ENCODE results near the gene IL23A. TPM values are rescaled to one million over a fixed set of nuclear protein-coding genes. Genes with fewer than 3 reads are reported as not detected.

The IL23A gene
- total RNA-seq, 1 donor = 23.5 TPM

DNA sequence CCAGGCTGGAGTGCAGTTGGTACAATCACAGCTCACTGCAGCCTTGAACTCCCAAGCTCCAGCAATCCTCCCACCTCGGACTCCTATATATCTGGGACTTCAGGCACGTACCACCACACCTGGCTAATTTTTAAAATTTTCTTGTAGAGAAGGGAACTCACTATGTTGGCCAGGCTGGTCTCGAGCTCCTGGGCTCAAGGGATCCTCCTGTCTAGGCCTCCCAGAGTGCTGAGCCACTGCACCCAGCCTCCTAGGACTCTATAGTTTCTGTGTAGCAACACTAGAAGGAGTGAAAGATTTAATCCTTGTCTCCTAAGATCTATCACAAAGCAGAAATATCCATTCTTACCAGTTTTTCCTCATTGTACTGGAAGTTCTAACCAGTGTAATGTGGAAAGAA, 28.3 kb downstream of the IL23A start:
- H3K9me3 ChIP-seq (ENCODE audit: low read depth, low read length) = no peaks in the 10 kb centered on the region
- H3K4me3 ChIP-seq (ENCODE audit: low read length) = no peak overlapping the region
- H3K27me3 ChIP-seq (ENCODE audit: insufficient read depth, low read length) = no peaks in the 10 kb centered on the region
- no peaks in the 10 kb centered on the region for H3K4me1 ChIP-seq (ENCODE audit: insufficient read depth, low read length)

DNA sequence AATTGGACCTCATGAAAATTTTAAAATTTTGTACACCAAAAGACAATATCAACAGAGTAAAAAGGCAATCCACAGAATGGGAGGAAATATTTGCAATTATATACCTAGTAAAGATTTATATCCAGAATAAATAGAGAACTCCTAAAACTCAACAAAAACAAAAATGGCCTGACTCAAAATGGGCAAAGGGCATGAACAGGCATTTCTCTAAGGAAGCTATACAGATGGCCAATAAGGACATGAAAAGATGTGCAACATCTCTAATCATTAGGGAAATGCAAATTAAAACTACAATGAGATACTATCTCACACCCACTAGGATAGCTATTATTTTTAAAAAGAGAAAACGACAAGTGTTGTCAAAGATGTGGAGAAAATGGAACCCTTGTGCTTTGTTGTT, 34.8 kb downstream of the IL23A start:
- Histone ChIP-seq H3K27me3 (ENCODE audit: insufficient read depth, low read length) (no peaks in the 10 kb centered on the region), H3K4me1 (ENCODE audit: insufficient read depth, low read length) (peaks cover 35% of the 10 kb centered on the region), H3K9me3 (ENCODE audit: low read depth, low read length) (no peaks in the 10 kb centered on the region), H3K4me3 (ENCODE audit: low read length) (no peak overlapping the region)

DNA sequence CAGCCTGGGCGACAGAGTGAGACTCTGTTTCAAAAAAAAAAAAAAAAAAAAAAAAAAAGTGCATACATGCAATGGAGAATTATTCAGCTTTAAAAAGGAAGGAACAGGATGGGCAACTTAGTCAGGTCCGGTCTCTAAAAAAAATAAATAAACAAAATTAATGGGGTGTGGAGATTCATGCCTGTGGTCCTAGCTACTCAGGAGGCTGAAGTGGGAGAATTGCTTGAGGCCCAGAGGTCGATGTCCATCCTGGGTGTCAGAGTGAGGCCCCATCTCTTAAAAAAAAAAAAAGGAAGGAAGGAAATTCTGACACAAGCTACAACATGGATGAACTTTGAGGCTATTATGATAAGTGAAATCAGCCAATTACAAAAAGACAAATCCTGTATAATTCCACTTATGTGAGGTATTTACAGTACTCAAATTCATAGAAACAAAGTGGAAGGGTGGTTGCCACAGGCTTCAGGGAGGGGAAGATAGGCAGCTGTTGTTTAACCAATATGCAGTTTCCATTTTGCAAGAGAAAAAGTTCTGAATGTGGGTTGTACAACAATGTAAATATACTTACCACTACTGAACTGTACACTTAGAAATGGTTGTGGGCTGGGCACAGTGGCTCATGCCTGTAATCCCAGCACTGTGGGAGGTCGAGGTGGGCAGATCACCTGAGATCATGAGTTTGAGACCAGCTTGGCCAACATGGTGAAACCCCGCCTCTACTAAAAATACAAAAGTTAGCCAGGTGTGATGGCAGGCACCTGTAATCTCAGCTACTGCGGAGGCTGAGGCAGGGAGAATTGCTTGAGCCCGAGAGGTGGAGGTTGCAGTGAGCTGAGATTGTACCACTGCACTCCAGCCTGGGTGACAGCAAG, 36.3 kb downstream of the IL23A start:
- H3K4me1 ChIP-seq (ENCODE audit: insufficient read depth, low read length) = peaks cover 35% of the 10 kb centered on the region
- no peak overlapping the region for H3K4me3 ChIP-seq (ENCODE audit: low read length)
- H3K27me3 ChIP-seq (ENCODE audit: insufficient read depth, low read length) = no peaks in the 10 kb centered on the region
- H3K9me3 ChIP-seq (ENCODE audit: low read depth, low read length) = no peaks in the 10 kb centered on the region

DNA sequence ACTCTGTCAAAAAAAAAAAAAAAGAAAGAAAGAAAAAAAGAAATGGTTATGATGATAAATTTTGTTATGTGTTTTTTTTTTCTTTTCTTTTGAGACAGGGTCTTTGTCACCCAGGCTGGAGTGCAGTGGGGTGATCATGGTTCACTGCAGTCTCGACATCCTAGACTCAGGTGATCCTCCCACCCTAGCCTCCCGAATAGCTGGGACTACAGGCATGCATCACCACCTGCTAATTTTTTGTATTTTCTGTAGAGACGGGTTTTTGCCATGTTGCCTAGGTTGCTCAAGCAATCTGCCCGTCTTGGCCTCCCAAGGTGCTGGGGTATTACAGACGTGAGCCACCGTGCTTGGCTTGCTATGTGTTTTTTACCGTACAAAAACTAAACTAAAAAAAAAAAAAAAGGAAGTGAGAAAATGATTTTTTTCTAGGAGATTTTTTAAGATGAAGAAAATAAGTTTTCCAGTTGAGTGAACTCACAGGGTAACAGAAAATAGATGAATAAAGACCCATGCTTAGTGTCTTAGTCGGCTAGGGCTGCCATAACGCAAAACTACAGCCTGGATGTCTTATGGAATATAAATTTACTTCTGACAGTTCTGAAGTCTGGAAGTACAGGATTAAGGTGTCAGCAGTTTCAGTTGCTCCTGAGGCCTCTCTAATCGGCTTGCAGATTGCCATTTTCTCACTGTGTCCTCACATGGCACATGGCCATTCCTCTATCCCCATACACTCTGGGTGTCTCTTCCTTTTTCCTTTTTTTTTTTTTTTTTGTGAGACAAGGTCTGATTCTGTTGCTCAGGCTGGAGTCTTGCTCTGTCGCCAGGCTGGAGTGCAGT, 37.1 kb downstream of the IL23A start:
- Histone ChIP-seq H3K27me3 (ENCODE audit: insufficient read depth, low read length) (no peaks in the 10 kb centered on the region), H3K4me1 (ENCODE audit: insufficient read depth, low read length) (peaks cover 35% of the 10 kb centered on the region), H3K4me3 (ENCODE audit: low read length) (no peak overlapping the region), H3K9me3 (ENCODE audit: low read depth, low read length) (no peaks in the 10 kb centered on the region)

DNA sequence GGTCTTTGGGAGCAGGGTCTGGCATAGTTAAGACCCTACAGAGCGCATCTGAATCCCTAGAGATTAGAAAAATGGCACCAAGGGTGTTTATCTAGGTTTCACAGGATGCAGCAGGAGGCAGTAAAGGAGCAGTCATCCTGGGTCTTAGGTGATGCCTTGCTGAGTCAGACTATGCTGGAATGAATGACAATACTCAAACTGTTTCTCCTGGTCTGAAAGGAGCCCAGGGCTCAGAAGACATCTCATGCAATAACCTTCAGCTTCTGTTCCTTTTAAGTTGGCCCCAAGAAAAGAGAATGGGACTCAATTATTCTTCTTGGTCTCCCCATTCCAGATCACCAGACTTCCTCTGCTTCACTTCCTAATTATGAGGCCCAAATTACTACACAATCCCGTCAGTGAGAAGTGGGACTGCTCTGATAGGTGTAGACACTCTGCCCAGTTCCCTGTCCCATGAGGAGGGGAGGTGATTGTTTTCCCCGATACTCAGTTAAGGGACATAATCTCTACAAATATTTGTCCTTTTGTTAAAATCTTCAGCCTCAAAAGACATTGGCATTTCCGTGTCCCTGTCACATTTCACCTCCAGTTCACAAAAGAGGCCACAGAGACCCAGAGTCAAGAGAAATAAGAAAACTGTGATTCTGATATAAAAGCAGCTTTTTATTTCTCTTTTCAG, 38.8 kb downstream of the IL23A start:
- Histone ChIP-seq H3K4me3 (ENCODE audit: low read length) (no peak overlapping the region), H3K9me3 (ENCODE audit: low read depth, low read length) (no peaks in the 10 kb centered on the region), H3K4me1 (ENCODE audit: insufficient read depth, low read length) (peaks cover 35% of the 10 kb centered on the region), H3K27me3 (ENCODE audit: insufficient read depth, low read length) (no peaks in the 10 kb centered on the region)

DNA sequence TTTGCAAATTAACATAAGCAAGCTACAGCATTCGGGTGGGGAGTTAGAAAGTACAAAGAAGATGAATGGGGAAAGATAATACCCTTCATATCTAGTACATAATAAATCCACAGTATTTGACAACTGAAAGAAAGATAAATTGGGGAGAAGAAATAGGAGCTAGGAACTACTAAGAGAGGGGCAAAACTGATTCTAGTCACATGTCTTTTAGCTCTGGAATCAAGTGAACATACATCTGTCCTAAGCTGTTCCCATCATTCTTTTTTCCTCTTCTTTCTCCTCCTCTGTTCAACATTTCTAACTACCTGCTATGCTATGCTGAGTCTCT, 39.3 kb downstream of the IL23A start:
- H3K4me3 ChIP-seq (ENCODE audit: low read length) = no peak overlapping the region
- no peaks in the 10 kb centered on the region for H3K27me3 ChIP-seq (ENCODE audit: insufficient read depth, low read length)
- no peaks in the 10 kb centered on the region for H3K9me3 ChIP-seq (ENCODE audit: low read depth, low read length)
- H3K4me1 ChIP-seq (ENCODE audit: insufficient read depth, low read length) = peaks cover 35% of the 10 kb centered on the region

DNA sequence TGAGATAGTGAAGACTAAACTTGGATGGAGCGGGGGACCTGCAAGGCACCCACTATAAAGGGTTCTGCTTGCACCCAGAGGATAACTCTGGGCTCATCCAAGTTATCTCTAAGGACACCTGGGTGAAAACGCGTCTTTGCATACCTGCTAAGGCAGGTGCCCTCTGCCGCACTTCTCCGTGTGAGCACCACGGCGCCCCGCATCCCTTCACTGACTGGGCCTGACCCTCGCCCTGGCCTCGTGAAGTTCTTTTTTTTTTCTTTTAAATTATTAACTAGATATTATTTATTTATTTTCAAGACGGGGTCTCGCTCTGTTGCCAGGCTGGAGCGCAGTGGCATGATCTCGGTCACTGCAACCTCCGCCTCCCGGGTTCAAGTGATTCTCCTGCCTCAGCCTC, 43.9 kb downstream of the IL23A start:
- no peak overlapping the region for H3K4me3 ChIP-seq (ENCODE audit: low read length)
- no peaks in the 10 kb centered on the region for H3K27me3 ChIP-seq (ENCODE audit: insufficient read depth, low read length)
- H3K4me1 ChIP-seq (ENCODE audit: insufficient read depth, low read length) = no peaks in the 10 kb centered on the region
- H3K9me3 ChIP-seq (ENCODE audit: low read depth, low read length) = no peaks in the 10 kb centered on the region

DNA sequence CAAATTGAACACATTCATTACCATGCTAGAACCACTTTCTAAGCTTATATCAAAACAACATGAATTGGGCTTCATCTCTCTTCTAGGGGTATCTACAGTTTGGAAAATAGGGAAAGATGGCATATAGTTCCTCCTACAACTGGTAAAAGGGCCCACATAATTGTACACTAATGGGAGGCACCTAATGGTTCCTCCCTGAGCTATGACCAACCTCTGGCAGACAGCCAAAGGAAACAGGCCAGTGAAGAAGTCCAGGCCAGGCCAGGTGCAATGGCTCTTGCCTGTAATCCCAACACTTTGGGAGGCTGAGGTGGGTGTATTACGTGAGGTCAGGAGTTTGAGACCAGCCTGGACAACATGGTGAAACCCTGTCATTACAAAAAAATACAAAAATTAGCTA, 47.2 kb downstream of the IL23A start:
- H3K4me1 ChIP-seq (ENCODE audit: insufficient read depth, low read length) = no peaks in the 10 kb centered on the region
- no peaks in the 10 kb centered on the region for H3K27me3 ChIP-seq (ENCODE audit: insufficient read depth, low read length)
- H3K9me3 ChIP-seq (ENCODE audit: low read depth, low read length) = no peaks in the 10 kb centered on the region
- no peak overlapping the region for H3K4me3 ChIP-seq (ENCODE audit: low read length)

DNA sequence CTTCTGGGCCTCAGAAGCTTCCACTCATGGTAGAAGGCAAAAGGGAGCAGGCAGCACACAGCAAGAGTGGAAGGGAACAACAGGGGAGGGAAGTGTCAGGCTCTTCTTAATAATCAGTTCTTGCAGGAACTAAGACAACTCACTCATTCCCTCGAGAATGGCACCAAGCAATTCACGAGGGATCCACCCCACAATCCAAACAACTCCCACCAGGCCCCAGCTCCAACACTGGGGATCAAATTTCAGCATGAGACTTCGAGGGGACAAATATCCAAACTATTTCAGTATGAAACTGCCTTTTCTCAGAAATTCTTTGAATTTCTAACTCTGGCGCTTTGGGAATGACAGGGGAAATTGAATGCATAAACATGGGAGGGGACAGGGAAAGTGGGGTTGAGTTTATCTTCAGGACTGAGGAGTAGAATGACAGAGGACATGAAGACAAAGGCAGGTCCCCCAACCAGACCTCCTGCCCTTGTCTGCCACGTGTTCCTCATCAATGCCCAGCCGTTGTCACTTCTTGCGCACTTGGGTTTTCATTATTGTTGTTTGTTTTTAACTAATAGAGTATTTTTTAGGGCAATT, 48.6 kb downstream of the IL23A start:
- Histone ChIP-seq H3K4me1 (ENCODE audit: insufficient read depth, low read length) (no peaks in the 10 kb centered on the region), H3K27me3 (ENCODE audit: insufficient read depth, low read length) (no peaks in the 10 kb centered on the region), H3K4me3 (ENCODE audit: low read length) (no peak overlapping the region), H3K9me3 (ENCODE audit: low read depth, low read length) (no peaks in the 10 kb centered on the region)

DNA sequence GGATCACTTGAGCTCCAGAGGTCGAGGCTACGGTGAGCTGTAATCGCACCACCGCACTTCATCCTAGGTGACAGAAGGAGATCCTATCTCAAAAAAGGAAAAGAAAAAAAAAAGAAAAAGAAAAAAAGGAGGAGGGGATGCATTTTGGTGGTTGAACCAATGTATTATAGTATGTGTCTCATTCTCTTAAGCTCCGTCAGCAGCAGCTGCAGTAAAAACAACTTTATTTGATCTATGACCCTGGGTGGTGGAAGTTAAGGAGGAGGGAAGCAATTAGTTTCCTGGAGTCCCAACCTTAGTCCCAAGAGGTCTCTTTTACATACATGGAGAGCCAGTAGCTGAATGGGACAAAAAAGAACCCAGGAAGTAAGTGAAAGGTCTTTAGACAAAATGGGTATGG, 50.7 kb downstream of the IL23A start:
- no peak overlapping the region for H3K4me3 ChIP-seq (ENCODE audit: low read length)
- no peaks in the 10 kb centered on the region for H3K9me3 ChIP-seq (ENCODE audit: low read depth, low read length)
- H3K27me3 ChIP-seq (ENCODE audit: insufficient read depth, low read length) = no peaks in the 10 kb centered on the region
- no peaks in the 10 kb centered on the region for H3K4me1 ChIP-seq (ENCODE audit: insufficient read depth, low read length)

Other genes starting within 250 kb of the IL23A start
- gene PA2G4, start 234.3 kb upstream of the IL23A start, total RNA-seq = 103 TPM
- 5,493 TPM for gene RPL41, start 222.3 kb upstream of the IL23A start, total RNA-seq
- gene ZC3H10, start 220.6 kb upstream of the IL23A start, total RNA-seq = 8.6 TPM
- 62.1 TPM for gene ESYT1, start 210.6 kb upstream of the IL23A start, total RNA-seq
- 2.1 TPM for gene MYL6B, start 186.3 kb upstream of the IL23A start, total RNA-seq
- 729 TPM for gene MYL6, start 180.5 kb upstream of the IL23A start, total RNA-seq
- 61.1 TPM for gene SMARCC2, start 149.4 kb upstream of the IL23A start, total RNA-seq
- 34.3 TPM for gene RNF41, start 117.0 kb upstream of the IL23A start, total RNA-seq
- 8.9 TPM for gene NABP2, start 114.5 kb upstream of the IL23A start, total RNA-seq
- not detected for gene SLC39A5, start 108.8 kb upstream of the IL23A start, total RNA-seq
- gene ANKRD52, start 80.5 kb upstream of the IL23A start, total RNA-seq = 8.4 TPM
- 14.8 TPM for gene COQ10A, start 71.9 kb upstream of the IL23A start, total RNA-seq
- 148 TPM for gene CS, start 38.6 kb upstream of the IL23A start, total RNA-seq
- 22.6 TPM for gene CNPY2, start 22.9 kb upstream of the IL23A start, total RNA-seq
- gene PAN2, start 4.9 kb upstream of the IL23A start, total RNA-seq = 39.8 TPM
- gene STAT2, start 21.2 kb downstream of the IL23A start, total RNA-seq = 95.2 TPM
- gene APOF, start 24.0 kb downstream of the IL23A start, total RNA-seq = not detected
- gene TIMELESS, start 110.5 kb downstream of the IL23A start, total RNA-seq = 1.3 TPM
- not detected for gene MIP, start 115.8 kb downstream of the IL23A start, total RNA-seq
- 2.9 TPM for gene SPRYD4, start 129.7 kb downstream of the IL23A start, total RNA-seq
- 1.2 TPM for gene GLS2, start 149.3 kb downstream of the IL23A start, total RNA-seq
- gene RBMS2, start 182.9 kb downstream of the IL23A start, total RNA-seq = 1.5 TPM

Measured in mononuclear cell (primary cell).